GM23338 (cell line): ENCODE results near the gene ZSCAN30. TPM values are rescaled to one million over a fixed set of nuclear protein-coding genes. Genes with fewer than 3 reads are reported as not detected.

Experiments
- ATAC-seq: fragments of 200-7000 bp; cut with Tn5 transposase; 3 replicates; pipeline ENCODE4 v1.9.1; 2020
- DNase-seq: peaks from one replicate; pipeline ENCODE4 v3.0.0-alpha.2; 2015; ENCODE audit warnings: low spot score
- H2AFZ ChIP-seq: fragments of 200-600 bp; sonication (generic); 2 replicates; pipeline ENCODE4 v1.8.0; 2016; ENCODE audit warnings: antibody characterized with exemption, mild to moderate bottlenecking, moderate library complexity
- H3F3A ChIP-seq: fragments of 200-600 bp; sonication (generic); replicated peaks from 2 replicates; pipeline ENCODE4 v1.8.0; 2017; ENCODE audit warnings: antibody characterized with exemption, mixed run types, low read depth
- H3K27ac ChIP-seq: fragments of 200-600 bp; sonication (generic); 2 replicates; pipeline ENCODE4 v1.6.1; 2016; ENCODE audit warnings: low read depth
- H3K27me3 ChIP-seq: fragments of 200-600 bp; sonication (generic); 2 replicates; pipeline ENCODE4 v1.8.0; 2016; ENCODE audit warnings: mild to moderate bottlenecking, mixed run types, moderate library complexity; ENCODE audit not compliant: insufficient read depth
- H3K36me3 ChIP-seq: fragments of 200-600 bp; sonication (generic); 2 replicates; pipeline ENCODE4 v1.8.0; 2016; ENCODE audit warnings: mild to moderate bottlenecking; ENCODE audit not compliant: insufficient read depth
- H3K4me1 ChIP-seq: fragments of 200-600 bp; sonication (generic); 2 replicates; pipeline ENCODE4 v1.8.0; 2016; ENCODE audit warnings: mild to moderate bottlenecking, moderate library complexity; ENCODE audit not compliant: insufficient read depth
- H3K4me2 ChIP-seq: fragments of 200-600 bp; sonication (generic); 2 replicates; pipeline ENCODE4 v1.7.1; 2017; ENCODE audit warnings: mixed run types
- H3K4me3 ChIP-seq: fragments of 200-600 bp; sonication (generic); 2 replicates; pipeline ENCODE4 v1.6.1; 2016; ENCODE audit warnings: mixed run types
- H3K79me2 ChIP-seq: fragments of 200-600 bp; sonication (generic); replicated peaks from 2 replicates; pipeline ENCODE4 v1.8.0; 2017; ENCODE audit warnings: mild to moderate bottlenecking; ENCODE audit not compliant: insufficient read depth
- H3K9me2 ChIP-seq: fragments of 200-600 bp; sonication (generic); 2 replicates; pipeline ENCODE4 v1.8.0; 2017; ENCODE audit not compliant: insufficient read depth
- H4K20me1 ChIP-seq: fragments of 200-600 bp; sonication (generic); replicated peaks from 2 replicates; pipeline ENCODE4 v1.8.0; 2017; ENCODE audit warnings: mild to moderate bottlenecking; ENCODE audit not compliant: insufficient read depth
- H3K27ac Mint-ChIP-seq: 2 replicates; pipeline ENCODE4 v1.8.0; 2020; ENCODE audit warnings: inconsistent platforms, mild to moderate bottlenecking, moderate library complexity, mixed read lengths
- H3K27me3 Mint-ChIP-seq: 3 replicates; pipeline ENCODE4 v1.8.0; 2022; ENCODE audit warnings: low read depth, mild to moderate bottlenecking, moderate library complexity, mixed read lengths, inconsistent platforms; ENCODE audit not compliant: insufficient read depth, poor library complexity
- H3K36me3 Mint-ChIP-seq: 3 replicates; pipeline ENCODE4 v1.8.0; 2021; ENCODE audit warnings: low read depth, mild to moderate bottlenecking, inconsistent platforms, moderate library complexity, mixed read lengths
- H3K4me1 Mint-ChIP-seq: 3 replicates; pipeline ENCODE4 v1.8.0; 2020; ENCODE audit warnings: mild to moderate bottlenecking, inconsistent platforms, mixed read lengths
- H3K4me3 Mint-ChIP-seq: 3 replicates; pipeline ENCODE4 v1.8.0; 2021; ENCODE audit warnings: moderate library complexity, mild to moderate bottlenecking, inconsistent platforms, mixed read lengths
- H3K9me3 Mint-ChIP-seq: 3 replicates; pipeline ENCODE4 v1.8.0; 2020; ENCODE audit warnings: moderate library complexity, mild to moderate bottlenecking, inconsistent platforms, mixed read lengths
- CREB1 ChIP-seq: fragments of 250-450 bp; sonication (Bioruptor Pico); IDR thresholded peaks from 2 replicates; pipeline ENCODE4 v1.5.0; 2020; ENCODE audit warnings: low read depth, mild to moderate bottlenecking, moderate library complexity
- ETS1 ChIP-seq: IDR thresholded peaks from 2 replicates; pipeline ENCODE4 v1.6.1; 2016; ENCODE audit warnings: antibody characterized with exemption
- EZH2 ChIP-seq: fragments of 200-600 bp; sonication (generic); IDR thresholded peaks from one replicate; pipeline ENCODE4 v1.8.0; 2017; ENCODE audit warnings: antibody characterized with exemption, mild to moderate bottlenecking, low read depth; ENCODE audit not compliant: unreplicated experiment
- EZH2phosphoT487 ChIP-seq: fragments of 200-600 bp; sonication (generic); IDR thresholded peaks from one replicate; pipeline ENCODE4 v1.8.1; 2018; ENCODE audit warnings: antibody characterized with exemption; ENCODE audit not compliant: unreplicated experiment
- JUNB ChIP-seq: IDR thresholded peaks from one replicate; pipeline ENCODE4 v1.6.1; 2016; ENCODE audit warnings: antibody characterized with exemption; ENCODE audit not compliant: unreplicated experiment
- NANOG ChIP-seq: IDR thresholded peaks from 2 replicates; pipeline ENCODE4 v1.6.1; 2016; ENCODE audit warnings: antibody characterized with exemption, borderline replicate concordance
- POLR2AphosphoS5 ChIP-seq: IDR thresholded peaks from 2 replicates; pipeline ENCODE4 v1.6.1; 2016; ENCODE audit warnings: antibody characterized with exemption, low read depth
- STAT1 ChIP-seq: IDR thresholded peaks from one replicate; pipeline ENCODE4 v1.6.1; 2016; ENCODE audit warnings: antibody characterized with exemption; ENCODE audit not compliant: unreplicated experiment
- ZNF114 ChIP-seq: fragments of 250-450 bp; sonication (Bioruptor Pico); IDR thresholded peaks from 2 replicates; pipeline ENCODE4 v1.5.0; 2020; ENCODE audit warnings: mild to moderate bottlenecking, moderate library complexity
- ZNF331 ChIP-seq: fragments of 250-450 bp; sonication (Bioruptor Pico); IDR thresholded peaks from 2 replicates; pipeline ENCODE4 v1.5.0; 2020; ENCODE audit warnings: low read depth, mild to moderate bottlenecking, moderate library complexity
- ZNF462 ChIP-seq: fragments of 250-450 bp; sonication (Bioruptor Pico); IDR thresholded peaks from 2 replicates; pipeline ENCODE4 v1.5.0; 2020; ENCODE audit warnings: mild to moderate bottlenecking, moderate library complexity
- polyA plus RNA-seq: library from polyadenylated mRNA; unstranded; fragments of >200 nt; fragmentation: Nextera tagmentation; extraction: Ambion mirVana; gene quantifications from 2 replicates; pipeline ENCODE4 v1.2.1, GENCODE V29; 2016
- total RNA-seq: library from RNA; depleted of rRNA; stranded (reverse); fragments of >200 nt; shearing (Covaris generic); gene quantifications from 2 replicates; pipeline ENCODE4 v1.2.3, GENCODE V29; 2014
- TF ChIP-seq, protein P1 (sequence below): IDR thresholded peaks from one replicate; pipeline ENCODE4 v1.6.1; 2018; ENCODE audit warnings: antibody characterized with exemption; ENCODE audit not compliant: unreplicated experiment
- TF ChIP-seq, protein P2 (sequence below), 2 experiments: fragments of 200-600 bp in 1 of 2; sonication (generic) in 1 of 2; conservative IDR thresholded peaks; 2 replicates each; pipeline versions ENCODE4 v1.5.1 to v1.6.1; 2016 to 2017; ENCODE audit warnings: antibody characterized with exemption in 2 of 2, low read depth in 2 of 2, mild to moderate bottlenecking in 2 of 2, moderate library complexity in 1 of 2

Gene ZSCAN30
- total and polyA plus RNA-seq, 2 experiments from 2014 or later: 12.3 to 21.8 TPM

DNA sequence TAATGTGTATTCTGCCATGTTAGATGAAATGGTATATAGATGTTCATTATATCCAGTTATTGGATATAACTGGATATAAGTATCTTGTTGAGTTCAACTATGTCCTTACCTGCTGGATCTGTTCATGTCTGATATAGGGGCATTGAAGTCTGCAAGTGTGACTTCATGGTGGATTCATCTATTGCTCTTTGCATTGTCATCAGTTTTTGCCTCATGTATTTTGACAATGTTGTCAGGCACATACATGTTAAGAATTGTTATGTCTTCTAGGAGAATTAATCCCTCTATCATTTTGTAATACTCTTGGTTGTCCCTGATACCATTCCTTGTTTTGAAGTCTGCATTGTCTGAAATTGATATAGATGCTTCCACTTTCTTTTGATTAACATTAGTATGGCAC is 38.8 kb upstream of the ZSCAN30 start:
- Histone ChIP-seq H3K27me3 (no peaks in the 10 kb centered on the region), H3K79me2 (no peaks in the 10 kb centered on the region), H3F3A (no peaks in the 10 kb centered on the region), H3K36me3 (no peaks in the 10 kb centered on the region), H3K4me3 (no peak overlapping the region), H2AFZ (no peak overlapping the region), H3K4me2 (no peak overlapping the region), H3K4me1 (peaks cover 8% of the 10 kb centered on the region), H3K9me2 (no peaks in the 10 kb centered on the region), H3K27ac (no peak overlapping the region), H4K20me1 (0 out of 2 replicates have a peak, but pooled peaks cover 4% of the 10 kb centered on the region)
- no peak overlapping the region for H3K27ac Mint-ChIP-seq
- H3K4me3 Mint-ChIP-seq: no peak overlapping the region
- ATAC-seq: no peak
- TF ChIP-seq ETS1 (no peak), STAT1 (no peak), ZNF331 (CRISPR knock-in tag) (no peak), ZNF462 (CRISPR knock-in tag) (no peak), POLR2AphosphoS5 (no peak), JUNB (no peak), CREB1 (no peak), NANOG (no peak), EZH2 (no peak), ZNF114 (CRISPR knock-in tag) (no peak), EZH2phosphoT487 (no peak)
- TF ChIP-seq, protein P1, sequence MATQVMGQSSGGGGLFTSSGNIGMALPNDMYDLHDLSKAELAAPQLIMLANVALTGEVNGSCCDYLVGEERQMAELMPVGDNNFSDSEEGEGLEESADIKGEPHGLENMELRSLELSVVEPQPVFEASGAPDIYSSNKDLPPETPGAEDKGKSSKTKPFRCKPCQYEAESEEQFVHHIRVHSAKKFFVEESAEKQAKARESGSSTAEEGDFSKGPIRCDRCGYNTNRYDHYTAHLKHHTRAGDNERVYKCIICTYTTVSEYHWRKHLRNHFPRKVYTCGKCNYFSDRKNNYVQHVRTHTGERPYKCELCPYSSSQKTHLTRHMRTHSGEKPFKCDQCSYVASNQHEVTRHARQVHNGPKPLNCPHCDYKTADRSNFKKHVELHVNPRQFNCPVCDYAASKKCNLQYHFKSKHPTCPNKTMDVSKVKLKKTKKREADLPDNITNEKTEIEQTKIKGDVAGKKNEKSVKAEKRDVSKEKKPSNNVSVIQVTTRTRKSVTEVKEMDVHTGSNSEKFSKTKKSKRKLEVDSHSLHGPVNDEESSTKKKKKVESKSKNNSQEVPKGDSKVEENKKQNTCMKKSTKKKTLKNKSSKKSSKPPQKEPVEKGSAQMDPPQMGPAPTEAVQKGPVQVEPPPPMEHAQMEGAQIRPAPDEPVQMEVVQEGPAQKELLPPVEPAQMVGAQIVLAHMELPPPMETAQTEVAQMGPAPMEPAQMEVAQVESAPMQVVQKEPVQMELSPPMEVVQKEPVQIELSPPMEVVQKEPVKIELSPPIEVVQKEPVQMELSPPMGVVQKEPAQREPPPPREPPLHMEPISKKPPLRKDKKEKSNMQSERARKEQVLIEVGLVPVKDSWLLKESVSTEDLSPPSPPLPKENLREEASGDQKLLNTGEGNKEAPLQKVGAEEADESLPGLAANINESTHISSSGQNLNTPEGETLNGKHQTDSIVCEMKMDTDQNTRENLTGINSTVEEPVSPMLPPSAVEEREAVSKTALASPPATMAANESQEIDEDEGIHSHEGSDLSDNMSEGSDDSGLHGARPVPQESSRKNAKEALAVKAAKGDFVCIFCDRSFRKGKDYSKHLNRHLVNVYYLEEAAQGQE: no peak
- TF ChIP-seq, protein P2, sequence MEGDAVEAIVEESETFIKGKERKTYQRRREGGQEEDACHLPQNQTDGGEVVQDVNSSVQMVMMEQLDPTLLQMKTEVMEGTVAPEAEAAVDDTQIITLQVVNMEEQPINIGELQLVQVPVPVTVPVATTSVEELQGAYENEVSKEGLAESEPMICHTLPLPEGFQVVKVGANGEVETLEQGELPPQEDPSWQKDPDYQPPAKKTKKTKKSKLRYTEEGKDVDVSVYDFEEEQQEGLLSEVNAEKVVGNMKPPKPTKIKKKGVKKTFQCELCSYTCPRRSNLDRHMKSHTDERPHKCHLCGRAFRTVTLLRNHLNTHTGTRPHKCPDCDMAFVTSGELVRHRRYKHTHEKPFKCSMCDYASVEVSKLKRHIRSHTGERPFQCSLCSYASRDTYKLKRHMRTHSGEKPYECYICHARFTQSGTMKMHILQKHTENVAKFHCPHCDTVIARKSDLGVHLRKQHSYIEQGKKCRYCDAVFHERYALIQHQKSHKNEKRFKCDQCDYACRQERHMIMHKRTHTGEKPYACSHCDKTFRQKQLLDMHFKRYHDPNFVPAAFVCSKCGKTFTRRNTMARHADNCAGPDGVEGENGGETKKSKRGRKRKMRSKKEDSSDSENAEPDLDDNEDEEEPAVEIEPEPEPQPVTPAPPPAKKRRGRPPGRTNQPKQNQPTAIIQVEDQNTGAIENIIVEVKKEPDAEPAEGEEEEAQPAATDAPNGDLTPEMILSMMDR (conservative IDR thresholded peaks at IDR 0.05; ENCODE audit: low read depth in 2 of 2): no peak
- H3K27me3 Mint-ChIP-seq: no peaks in the 10 kb centered on the region
- no peak for DNase-seq
- H3K9me3 Mint-ChIP-seq: no peaks in the 10 kb centered on the region
- H3K36me3 Mint-ChIP-seq: peaks cover 16% of the 10 kb centered on the region; the same call in 2 of the 3 replicates
- H3K4me1 Mint-ChIP-seq: peaks cover 15% of the 10 kb centered on the region
